Peyer's patch (tissue), 4 donors: ENCODE measurements around the gene KRTAP10-8. TPM values are rescaled to one million over a fixed set of nuclear protein-coding genes. Genes with fewer than 3 reads are reported as not detected.

Source experiments
- DNase-seq, 3 donors: peaks; one replicate each; pipeline ENCODE4 v3.0.0-alpha.2; 2017 to 2019
- H3K27ac ChIP-seq, 4 donors: fragments of 200-600 bp; sonication (generic); one replicate each; pipeline ENCODE4 v1.5.1; 2016 to 2019
- H3K27me3 ChIP-seq, 2 donors: fragments of 200-600 bp; sonication (generic); one replicate each; pipeline ENCODE4 v1.5.1; 2019
- H3K36me3 ChIP-seq, 3 donors: fragments of 200-600 bp; sonication (generic); one replicate each; pipeline ENCODE4 v1.5.1; 2016 to 2019
- H3K4me1 ChIP-seq, 4 donors: fragments of 200-600 bp; sonication (generic); one replicate each; pipeline ENCODE4 v1.5.1; 2016 to 2019
- H3K4me3 ChIP-seq, 4 donors: fragments of 200-600 bp; sonication (generic); 1 replicate in 3 of 4; 2 replicates in 1 of 4; pipeline ENCODE4 v1.5.1; 2016 to 2019; ENCODE audit warnings: mild to moderate bottlenecking in 1 of 4
- H3K9me3 ChIP-seq, 4 donors: fragments of 200-600 bp; sonication (generic); one replicate each; pipeline ENCODE4 v1.5.1; 2016 to 2019; ENCODE audit warnings: mild to moderate bottlenecking in 1 of 4
- POLR2A ChIP-seq, 2 donors: fragments of 450-650 bp; IDR thresholded peaks; one replicate each; pipeline ENCODE4 v1.5.1; 2017; ENCODE audit warnings: antibody characterized with exemption in 2 of 2, mild to moderate bottlenecking in 2 of 2, moderate library complexity in 2 of 2
- total RNA-seq, 4 donors: library from RNA; depleted of rRNA; stranded (reverse); fragments of >200 nt; gene quantifications; one replicate each; pipeline ENCODE4 v1.1.0, GENCODE V29; 2016
- TF ChIP-seq, protein P1 (sequence below), 6 experiments: fragments of 450-650 bp in 4 of 6; fragments of 200-600 bp in 2 of 6; sonication (generic) in 1 of 6; IDR thresholded peaks; one replicate each; pipeline ENCODE4 v1.5.1; 2017 to 2019; ENCODE audit warnings: antibody characterized with exemption in 6 of 6, mild to moderate bottlenecking in 3 of 6, moderate library complexity in 1 of 6

KRTAP10-8 gene
- total RNA-seq, 4 donors from 2014 or later: not detected

DNA sequence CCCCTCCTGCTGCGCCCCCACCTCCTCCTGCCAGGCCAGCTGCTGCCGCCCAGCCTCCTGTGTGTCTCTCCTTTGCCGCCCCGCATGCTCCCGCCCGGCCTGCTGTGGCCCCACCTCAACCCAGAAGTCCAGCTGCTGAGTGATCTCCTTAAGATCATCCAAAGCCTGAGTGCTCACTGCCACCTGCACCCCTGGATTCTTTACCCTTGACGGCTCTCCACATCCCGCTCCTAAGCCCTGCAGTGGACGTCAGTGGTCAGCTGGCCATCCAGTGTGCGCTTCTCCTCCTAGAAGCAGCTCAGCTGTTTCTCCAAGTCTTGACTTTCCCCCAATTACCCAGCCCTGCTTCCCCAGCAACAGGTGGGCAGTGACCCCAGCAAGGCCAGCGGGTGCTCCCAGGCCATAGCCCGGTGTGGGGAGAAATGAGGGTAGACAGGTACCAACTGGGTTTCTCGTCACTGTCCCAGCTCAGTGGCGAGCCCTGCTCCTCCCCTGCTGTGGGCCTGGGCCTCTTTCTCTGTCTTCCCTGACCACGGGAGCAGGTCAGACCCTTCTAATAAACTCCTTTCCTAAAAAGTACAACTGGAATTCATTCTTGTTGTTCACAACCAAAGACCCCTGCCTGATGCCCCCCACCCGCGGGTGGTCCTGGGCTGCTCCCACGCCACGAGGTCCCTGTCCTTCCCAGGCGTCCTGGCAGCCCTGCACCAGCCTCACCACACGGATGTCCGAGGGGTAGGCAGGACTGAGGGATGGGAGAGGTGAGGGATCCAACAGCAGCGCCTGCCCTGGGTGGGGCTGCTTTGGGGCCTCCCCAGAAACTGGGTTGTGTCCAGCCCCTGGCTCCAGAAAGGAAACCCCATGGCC is 10.1 kb upstream of the KRTAP10-8 start:
- no peaks in the 10 kb centered on the region for H3K36me3 ChIP-seq
- no peak overlapping the region for H3K27ac ChIP-seq
- H3K4me3 ChIP-seq: no peak overlapping the region
- H3K9me3 ChIP-seq: peaks cover 0 to 4% (median 0%) of the 10 kb centered on the region in 4 donors
- no peaks in the 10 kb centered on the region for H3K4me1 ChIP-seq
- no peaks in the 10 kb centered on the region for H3K27me3 ChIP-seq
- DNase-seq: no peak
- no peak for TF ChIP-seq POLR2A (IDR thresholded peaks at IDR 0.05)
- TF ChIP-seq, protein P1, sequence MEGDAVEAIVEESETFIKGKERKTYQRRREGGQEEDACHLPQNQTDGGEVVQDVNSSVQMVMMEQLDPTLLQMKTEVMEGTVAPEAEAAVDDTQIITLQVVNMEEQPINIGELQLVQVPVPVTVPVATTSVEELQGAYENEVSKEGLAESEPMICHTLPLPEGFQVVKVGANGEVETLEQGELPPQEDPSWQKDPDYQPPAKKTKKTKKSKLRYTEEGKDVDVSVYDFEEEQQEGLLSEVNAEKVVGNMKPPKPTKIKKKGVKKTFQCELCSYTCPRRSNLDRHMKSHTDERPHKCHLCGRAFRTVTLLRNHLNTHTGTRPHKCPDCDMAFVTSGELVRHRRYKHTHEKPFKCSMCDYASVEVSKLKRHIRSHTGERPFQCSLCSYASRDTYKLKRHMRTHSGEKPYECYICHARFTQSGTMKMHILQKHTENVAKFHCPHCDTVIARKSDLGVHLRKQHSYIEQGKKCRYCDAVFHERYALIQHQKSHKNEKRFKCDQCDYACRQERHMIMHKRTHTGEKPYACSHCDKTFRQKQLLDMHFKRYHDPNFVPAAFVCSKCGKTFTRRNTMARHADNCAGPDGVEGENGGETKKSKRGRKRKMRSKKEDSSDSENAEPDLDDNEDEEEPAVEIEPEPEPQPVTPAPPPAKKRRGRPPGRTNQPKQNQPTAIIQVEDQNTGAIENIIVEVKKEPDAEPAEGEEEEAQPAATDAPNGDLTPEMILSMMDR (IDR thresholded peaks at IDR 0.05): no peak

DNA sequence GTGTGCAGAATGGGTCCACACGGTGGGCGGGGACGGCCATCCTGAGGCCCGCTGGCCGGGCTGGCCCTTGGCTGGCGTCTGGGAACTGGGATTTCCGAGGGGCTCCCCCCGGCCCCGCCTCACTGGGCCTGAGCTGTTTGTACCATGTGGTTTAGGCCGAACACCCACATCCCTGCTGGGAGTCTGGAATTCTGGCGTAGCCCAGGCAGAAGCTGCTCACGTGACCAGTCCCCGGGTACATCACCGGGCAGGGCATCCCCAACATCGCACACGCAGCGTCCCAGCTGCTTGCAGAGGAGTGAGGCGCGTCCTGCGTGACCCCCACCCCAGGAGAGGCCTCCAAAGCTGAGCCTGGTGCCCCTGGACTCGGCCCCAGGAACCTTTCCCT is 9.4 kb upstream of the KRTAP10-8 start:
- H3K27me3 ChIP-seq: no peaks in the 10 kb centered on the region
- DNase-seq: no peak
- TF ChIP-seq POLR2A (IDR thresholded peaks at IDR 0.05): no peak
- TF ChIP-seq, protein P1 (IDR thresholded peaks at IDR 0.05): no peak

DNA sequence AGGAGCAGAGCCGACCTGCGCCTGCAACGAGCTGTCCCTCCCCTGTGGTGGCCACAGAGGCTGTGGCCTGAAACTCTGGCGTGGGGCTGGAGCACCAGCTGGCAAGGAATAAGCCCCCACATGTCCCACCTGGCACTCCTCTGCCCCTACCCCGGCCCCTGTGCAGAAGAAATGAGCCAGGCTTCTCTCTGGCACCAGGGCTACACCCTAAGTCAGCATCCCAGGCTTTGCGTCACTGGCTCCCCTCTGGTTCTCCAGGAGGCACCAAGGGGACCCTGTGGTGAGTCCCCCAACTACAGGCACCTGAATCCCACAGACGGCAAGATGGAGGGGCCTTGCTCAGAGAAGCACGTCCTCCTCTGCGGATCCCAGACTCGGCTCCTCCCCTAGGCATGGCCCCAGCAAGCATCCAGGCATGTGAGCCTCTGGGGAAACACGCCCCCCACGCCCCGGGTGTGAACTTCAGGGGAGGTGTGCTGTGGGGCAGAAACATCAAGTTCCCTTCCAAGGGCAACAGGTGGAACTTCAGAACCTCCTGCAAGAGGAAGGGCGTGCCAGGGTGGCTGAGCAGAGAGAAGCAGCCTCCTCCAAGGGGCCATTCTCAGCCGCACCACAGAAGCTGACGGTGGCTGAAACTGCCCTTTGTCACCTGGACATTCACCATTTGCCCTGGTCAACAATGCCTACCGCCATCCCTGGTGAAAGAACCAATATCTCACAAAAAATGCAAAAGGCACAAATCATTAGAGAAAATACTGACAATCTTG is 8.6 kb upstream of the KRTAP10-8 start:
- Histone ChIP-seq H3K4me1 (no peaks in the 10 kb centered on the region), H3K27ac (no peak overlapping the region), H3K27me3 (no peaks in the 10 kb centered on the region), H3K4me3 (no peak overlapping the region), H3K36me3 (no peaks in the 10 kb centered on the region), H3K9me3 (peaks cover 0 to 4% (median 0%) of the 10 kb centered on the region in 4 donors)
- TF ChIP-seq, protein P1 (IDR thresholded peaks at IDR 0.05): no peak
- TF ChIP-seq POLR2A (IDR thresholded peaks at IDR 0.05): no peak
- DNase-seq: no peak

More for the DNA sequence above, 9.4 kb upstream of the KRTAP10-8 start:
- Histone ChIP-seq H3K27ac (no peak overlapping the region), H3K36me3 (no peaks in the 10 kb centered on the region), H3K4me3 (no peak overlapping the region), H3K4me1 (no peaks in the 10 kb centered on the region), H3K9me3 (peaks cover 0 to 4% (median 0%) of the 10 kb centered on the region in 4 donors)

DNA sequence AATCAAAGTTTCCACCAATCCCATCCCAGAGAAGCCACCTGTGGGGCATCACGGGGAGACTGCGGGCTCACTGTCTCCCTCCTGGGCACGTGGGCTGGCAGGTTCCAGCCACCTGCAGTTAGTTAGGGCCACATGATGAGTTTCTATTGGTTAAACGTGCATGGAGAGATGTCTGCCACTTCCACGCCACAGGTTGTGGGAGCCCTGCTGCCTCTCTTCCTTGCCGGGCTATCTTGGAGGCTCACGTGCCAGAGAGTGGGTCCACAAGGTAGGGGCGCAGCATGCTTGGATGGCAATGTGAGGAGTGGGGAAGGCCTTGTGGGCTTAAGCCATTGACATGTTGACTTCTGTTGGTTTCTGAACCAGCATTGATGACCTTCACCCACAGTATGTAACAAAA is 8.0 kb upstream of the KRTAP10-8 start:
- TF ChIP-seq, protein P1 (IDR thresholded peaks at IDR 0.05): no peak
- no peak for TF ChIP-seq POLR2A (IDR thresholded peaks at IDR 0.05)
- Histone ChIP-seq H3K4me3 (no peak overlapping the region), H3K9me3 (peaks cover 0 to 4% (median 0%) of the 10 kb centered on the region in 4 donors), H3K27ac (no peak overlapping the region), H3K36me3 (no peaks in the 10 kb centered on the region), H3K27me3 (no peaks in the 10 kb centered on the region), H3K4me1 (no peaks in the 10 kb centered on the region)
- DNase-seq: no peak

DNA sequence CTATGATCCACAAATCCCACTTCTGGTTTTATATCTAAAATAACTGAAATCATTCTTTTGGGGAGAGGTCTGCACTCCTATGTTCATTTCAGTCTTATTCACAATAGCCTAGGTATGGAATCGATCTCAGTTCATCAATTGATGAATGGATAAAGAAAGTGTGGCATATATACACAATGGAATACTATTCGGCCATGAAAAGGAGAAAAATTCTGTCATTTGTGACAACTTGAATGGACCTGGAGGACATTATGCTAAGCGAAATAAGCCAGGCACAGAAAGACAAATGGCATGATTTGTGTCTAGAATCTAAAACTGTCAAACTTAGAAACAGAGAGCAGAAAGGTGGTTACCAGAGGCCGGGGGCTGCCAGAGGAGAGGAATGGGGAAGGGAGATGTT is 5.4 kb upstream of the KRTAP10-8 start:
- no peaks in the 10 kb centered on the region for H3K36me3 ChIP-seq
- peaks cover 0 to 12% (median 0%) of the 10 kb centered on the region in 4 donors for H3K9me3 ChIP-seq
- no peak overlapping the region for H3K4me3 ChIP-seq
- DNase-seq: no peak
- H3K27ac ChIP-seq: no peak overlapping the region
- H3K4me1 ChIP-seq: no peaks in the 10 kb centered on the region
- TF ChIP-seq, protein P1 (IDR thresholded peaks at IDR 0.05): no peak
- H3K27me3 ChIP-seq: no peaks in the 10 kb centered on the region
